HG03039 (cell line): ENCODE results near the gene MAT1A.
"Not testable (repeated sequence)": the region's sequence is repeated elsewhere in the genome, so short reads cannot be mapped to it uniquely, and the experiment has no call there.

ENCODE experiments used
- ATAC-seq: cut with Tn5 transposase; IDR thresholded peaks from one replicate; pipeline ENCODE4 v1.9.1; 2021; ENCODE audit warnings: mild to moderate bottlenecking, moderate library complexity; ENCODE audit not compliant: unreplicated experiment

The MAT1A gene

GRCh38 chr10:80289451-80290287 lies at the start of gene MAT1A:
MAT1A (minus strand) TSS chr10:80289658; CDS start chr10:80289423, 235 bp downstream.
- no peak for ATAC-seq

- ATAC-seq: no peak
These were observed 44.5 kb upstream of the MAT1A start for GRCh38 chr10:80333983-80334382.

GRCh38 chr10:80324891-80325364 lies 35.5 kb upstream of the MAT1A start:
- no peak for ATAC-seq

GRCh38 chr10:80324086-80324485 lies 34.6 kb upstream of the MAT1A start:
- no peak for ATAC-seq

DNA sequence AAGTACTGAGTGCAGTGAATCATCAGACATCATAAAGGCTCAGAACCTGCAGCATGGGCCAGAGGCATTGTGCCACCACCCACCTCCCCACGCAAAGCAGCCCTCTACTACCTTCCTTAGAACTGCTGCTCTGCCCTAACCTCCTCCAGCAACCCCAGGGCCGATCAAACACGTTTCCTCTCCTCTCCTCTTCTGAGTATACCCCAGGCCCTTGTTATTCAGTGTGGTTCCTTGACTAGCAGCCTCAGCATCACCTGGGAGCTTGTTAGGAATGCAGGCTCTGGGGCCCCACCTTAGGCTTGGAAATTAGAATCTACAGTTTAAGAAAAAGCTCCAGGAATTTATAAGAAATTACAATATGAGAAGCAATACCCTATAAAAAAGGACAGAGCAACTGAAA lies 33.9 kb upstream of the MAT1A start:
- ATAC-seq: no peak

- ATAC-seq: no peak
These were observed 33.3 kb upstream of the MAT1A start for GRCh38 chr10:80322711-80323110.

DNA sequence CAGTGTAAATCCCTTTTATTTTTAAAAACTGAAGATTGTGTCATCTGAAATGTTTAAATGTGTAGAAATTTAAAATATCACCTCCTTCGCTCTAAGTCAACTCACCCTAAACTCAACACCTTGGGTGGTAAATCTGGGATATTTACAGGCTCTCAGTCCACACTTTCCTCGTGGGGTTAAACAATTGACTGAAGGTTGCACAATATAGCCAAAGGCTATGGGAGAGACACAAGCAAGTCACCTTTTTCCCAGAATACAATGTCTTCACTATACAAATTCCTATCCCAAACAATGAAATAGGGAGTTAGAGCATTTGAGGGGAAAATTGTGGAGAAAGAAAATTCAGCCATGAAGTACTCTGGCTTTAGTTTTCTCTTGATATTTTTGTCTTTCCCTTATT lies 32.7 kb upstream of the MAT1A start:
- no peak for ATAC-seq

GRCh38 chr10:80321183-80321582 lies 31.7 kb upstream of the MAT1A start:
- ATAC-seq: no peak

- no peak for ATAC-seq
These were observed 30.9 kb upstream of the MAT1A start for GRCh38 chr10:80320377-80320776.

DNA sequence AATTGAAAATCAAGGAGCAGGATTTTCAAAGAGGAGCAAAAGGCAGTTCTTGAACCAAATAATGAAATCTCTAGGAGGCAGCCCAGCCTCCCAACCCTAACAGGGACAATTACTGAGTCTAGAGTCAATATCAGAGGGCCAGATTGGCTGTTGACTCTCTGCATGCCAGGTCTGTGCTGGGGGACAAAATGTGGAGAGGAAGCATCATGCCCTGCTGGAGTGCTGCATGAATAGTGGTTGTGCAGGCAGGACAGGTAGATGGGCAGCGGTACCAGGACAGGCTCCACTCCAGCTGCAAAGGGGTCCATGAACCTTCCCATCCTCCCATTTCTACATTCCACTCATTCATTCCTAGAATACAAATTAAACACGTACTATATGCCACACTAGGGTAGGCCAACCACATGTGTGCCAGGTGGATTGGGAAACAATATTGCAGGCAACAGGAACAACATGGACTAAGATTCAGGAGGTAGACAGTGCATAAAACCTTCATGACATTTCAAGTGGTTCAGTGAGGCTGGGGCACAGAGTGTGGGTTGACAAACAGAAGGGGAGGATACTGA lies 30.4 kb upstream of the MAT1A start:
- no peak for ATAC-seq

DNA sequence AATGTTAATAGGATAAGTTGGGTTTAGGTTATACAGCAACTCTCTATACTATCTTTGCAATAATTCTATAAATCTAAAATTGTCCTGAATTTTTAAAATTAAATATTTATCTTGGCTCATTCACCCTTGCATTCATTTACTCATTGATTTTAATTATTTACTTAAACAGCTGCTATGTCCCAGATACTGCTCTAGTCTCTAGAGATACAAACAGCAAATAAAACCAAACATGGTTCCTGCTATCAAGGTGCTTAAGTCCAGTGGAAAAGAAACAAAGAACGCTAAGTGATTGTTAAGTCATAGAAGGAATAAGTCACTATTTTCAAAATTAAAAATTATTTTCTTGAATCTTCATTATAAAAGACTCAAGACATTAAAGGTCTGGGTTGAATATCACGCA lies 29.9 kb upstream of the MAT1A start:
- no peak for ATAC-seq

DNA sequence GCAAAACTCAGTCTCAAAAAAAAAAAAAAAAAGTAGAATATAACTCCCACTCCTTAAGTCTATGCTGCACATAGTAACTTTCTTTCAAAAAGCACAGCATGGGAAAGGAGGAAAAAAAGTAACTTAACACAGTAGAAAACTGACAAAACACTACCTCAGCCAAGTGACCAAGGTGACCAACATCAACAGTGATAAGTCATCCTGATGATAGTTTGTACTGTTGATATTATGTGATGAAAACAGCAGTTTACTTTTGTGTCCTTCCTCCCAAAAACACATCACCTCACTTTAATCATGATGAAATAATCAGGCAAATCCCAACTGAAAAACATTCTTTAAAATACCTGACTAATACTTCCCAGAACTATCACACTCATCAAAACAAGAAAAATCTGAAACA lies 29.3 kb upstream of the MAT1A start:
- no peak for ATAC-seq

DNA sequence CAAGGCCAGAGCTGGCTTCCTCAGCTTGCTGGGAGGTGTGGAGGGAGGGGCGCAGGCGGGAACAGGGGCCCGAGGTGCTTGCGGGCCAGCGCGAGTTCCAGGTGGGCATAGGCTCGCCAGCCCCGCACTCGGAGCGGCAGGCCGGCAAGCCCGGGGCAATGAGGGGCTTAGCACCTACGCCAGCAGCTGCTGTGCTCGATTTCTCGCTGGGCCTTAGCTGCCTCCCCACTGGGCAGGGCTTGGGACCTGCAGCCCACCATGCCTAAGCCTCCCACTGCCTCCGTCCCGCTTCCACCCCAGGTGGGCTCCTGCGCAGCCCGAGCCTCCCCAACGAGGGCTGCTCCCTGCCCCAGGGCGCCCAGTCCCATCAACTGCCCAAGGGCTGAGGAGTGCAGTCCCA lies 25.9 kb upstream of the MAT1A start:
- ATAC-seq: no peak

DNA sequence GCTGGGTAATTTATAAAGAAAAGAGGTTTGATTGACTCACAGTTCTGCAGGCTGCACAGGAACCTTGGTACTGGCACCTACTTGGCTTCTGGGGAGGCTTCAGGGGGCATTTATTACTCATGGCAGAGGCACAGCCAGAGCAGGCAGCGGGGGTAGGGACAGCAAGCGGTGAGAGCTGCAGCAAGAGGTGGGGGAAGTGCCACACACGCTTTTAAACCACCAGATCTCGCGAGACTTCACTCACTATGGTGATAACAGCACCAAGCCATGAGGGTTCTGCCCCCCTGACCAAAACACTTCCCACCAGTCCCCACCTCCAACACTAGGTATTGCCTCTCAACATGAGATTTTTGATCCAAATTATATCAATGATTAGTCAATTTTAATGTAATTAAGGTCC lies 24.1 kb upstream of the MAT1A start:
- ATAC-seq: no peak

- ATAC-seq: not testable (repeated sequence)
These were observed 16.5 kb upstream of the MAT1A start for GRCh38 chr10:80305989-80306388.

GRCh38 chr10:80296942-80297341 lies 7.5 kb upstream of the MAT1A start:
- ATAC-seq: no peak

DNA sequence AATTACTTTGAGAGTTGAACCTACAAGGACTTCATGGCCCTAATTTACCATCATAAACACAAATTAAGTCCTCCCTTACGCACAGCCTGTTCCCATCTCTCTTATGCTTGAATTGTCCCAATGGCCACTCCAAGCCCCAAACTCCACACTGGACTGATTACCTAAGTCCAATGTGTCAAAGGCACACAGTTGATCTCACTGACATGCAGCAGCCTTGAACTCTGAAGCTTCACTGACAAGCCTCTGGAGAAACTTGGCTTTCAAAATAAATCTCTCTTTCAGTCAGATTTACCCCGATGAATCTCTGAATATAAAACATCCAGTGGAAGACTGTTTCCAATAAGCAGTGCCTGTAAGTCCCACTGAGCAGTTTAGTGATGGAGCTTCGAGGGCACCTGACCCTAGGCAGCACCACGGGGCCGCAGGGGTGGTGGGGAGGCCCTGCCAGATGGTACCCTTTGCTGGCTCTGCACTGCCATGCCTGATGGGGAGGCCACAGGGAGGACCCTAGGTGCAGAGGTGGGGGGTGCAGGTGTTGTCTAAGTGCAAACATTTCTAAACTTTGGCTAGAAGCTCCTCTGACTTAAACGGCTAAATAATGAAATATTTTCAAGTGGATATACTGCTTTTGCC lies 3.3 kb upstream of the MAT1A start:
- no peak for ATAC-seq

DNA sequence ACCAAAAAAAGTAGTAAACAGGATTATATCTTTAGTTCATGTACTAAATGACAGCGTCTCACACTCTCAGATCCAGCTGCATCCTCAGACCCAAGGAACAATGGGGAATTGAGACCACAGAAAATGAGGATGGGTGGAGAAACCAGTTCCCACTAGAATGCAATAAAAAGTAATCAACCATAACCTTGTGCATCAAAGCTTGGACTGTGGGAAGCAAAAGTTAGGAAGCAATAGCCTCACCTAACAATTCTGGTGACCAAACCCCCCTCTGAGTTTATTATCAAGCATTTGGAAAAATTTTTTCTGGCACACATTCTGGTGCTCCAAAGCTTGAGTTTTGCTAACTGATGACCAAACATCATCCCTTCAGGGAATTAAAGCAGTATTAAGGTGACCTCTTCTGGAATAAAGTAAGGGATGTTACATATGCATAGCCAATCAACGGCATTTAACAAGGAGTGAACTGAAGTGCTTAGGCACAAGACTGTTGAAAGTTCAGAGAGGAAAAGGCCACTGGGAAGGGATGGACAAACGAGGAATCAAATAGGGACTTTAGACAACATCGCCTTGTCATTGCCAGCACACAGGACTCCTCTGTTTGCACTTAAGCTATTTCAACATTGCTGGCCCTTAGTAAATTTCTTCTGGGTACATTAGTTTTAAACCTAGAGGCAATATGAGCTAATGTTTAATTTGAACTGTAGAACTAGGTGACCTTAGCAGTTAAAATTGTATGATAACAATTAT lies 1.2 kb upstream of the MAT1A start:
- no peak for ATAC-seq

GRCh38 chr10:80288849-80289248 lies 609 bp downstream of the MAT1A start:
- ATAC-seq: no peak

DNA sequence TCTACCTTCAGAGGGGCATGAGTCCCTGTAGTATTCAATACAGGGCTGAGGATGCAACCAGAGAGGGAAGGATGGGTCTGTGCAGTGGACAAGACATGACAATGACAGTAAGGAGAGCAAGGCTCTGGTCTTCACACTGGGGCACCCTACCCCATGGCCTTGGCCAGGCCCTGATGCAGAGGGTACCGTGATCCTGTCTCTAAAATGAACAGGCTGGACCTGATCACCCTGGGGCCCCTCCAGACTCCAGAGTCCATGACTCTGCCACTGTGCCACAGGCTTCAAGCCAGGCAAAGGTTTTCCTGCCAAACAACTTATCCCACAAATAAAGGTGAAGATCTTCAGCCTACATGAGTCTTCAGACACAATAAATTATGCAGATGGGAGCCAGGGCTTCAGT lies 4.9 kb downstream of the MAT1A start:
- ATAC-seq: no peak

- no peak for ATAC-seq
These were observed 5.8 kb downstream of the MAT1A start for GRCh38 chr10:80283536-80284199.
